22Rv1 (cell line): Measurements from ENCODE around the gene ZCCHC17.

Experiments
- ZFX ChIP-seq: fragments of 450-650 bp; IDR thresholded peaks from 2 replicates; pipeline ENCODE4 v1.6.1; 2017; ENCODE audit warnings: antibody characterized with exemption, borderline replicate concordance
- TF ChIP-seq, protein P1 (sequence below): fragments of 450-650 bp; IDR thresholded peaks from 2 replicates; pipeline ENCODE4 v1.5.1; 2017; ENCODE audit warnings: mild to moderate bottlenecking

DNA sequence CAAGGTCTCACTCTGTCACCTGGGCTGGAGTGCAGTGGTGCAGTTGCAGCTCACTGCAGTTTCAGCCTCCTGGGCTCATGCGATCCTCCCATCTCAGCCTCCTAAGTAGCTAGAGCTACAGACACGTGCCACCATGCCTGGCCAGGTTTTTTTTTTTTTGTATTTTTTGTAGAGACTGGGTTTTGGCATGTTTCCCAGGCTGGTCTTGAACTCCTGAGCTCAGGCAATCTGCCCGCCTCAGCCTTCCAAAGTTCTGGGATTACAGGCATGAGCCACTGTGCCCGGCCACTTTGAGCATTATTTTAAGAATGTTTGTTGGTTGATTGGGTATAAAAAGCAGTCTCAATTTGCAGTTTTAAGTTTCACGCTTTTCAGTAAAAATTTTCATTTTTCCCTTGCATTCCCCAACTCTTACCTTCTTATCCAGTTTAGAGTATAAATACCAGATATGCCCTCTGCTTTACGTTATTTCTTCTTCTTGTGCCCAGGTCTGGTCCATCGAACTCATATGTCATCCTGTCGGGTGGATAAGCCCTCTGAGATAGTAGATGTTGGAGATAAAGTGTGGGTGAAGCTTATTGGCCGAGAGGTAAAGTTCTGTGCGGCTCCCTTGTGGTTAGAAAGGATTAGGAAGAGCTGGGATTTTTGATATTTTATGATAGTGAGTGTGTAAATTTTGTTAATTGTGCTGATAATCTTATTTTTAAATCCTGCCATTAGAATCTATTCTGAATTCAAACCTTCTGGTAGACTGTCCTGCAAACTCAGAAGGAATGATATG lies 40.0 kb downstream of the ZCCHC17 start:
- TF ChIP-seq, protein P1, sequence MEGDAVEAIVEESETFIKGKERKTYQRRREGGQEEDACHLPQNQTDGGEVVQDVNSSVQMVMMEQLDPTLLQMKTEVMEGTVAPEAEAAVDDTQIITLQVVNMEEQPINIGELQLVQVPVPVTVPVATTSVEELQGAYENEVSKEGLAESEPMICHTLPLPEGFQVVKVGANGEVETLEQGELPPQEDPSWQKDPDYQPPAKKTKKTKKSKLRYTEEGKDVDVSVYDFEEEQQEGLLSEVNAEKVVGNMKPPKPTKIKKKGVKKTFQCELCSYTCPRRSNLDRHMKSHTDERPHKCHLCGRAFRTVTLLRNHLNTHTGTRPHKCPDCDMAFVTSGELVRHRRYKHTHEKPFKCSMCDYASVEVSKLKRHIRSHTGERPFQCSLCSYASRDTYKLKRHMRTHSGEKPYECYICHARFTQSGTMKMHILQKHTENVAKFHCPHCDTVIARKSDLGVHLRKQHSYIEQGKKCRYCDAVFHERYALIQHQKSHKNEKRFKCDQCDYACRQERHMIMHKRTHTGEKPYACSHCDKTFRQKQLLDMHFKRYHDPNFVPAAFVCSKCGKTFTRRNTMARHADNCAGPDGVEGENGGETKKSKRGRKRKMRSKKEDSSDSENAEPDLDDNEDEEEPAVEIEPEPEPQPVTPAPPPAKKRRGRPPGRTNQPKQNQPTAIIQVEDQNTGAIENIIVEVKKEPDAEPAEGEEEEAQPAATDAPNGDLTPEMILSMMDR, result no peak
- TF ChIP-seq ZFX, result no peak
